Naive thymus-derived CD4-positive, alpha-beta T cell (primary cell): ENCODE results near the gene ICOS. TPM values are rescaled to one million over a fixed set of nuclear protein-coding genes. Genes with fewer than 3 reads are reported as not detected.

Experiments
- ATAC-seq: fragments of 150-1000 bp; cut with Tn5 transposase; 2 replicates; pipeline ENCODE4 v1.10.0; 2021; ENCODE audit warnings: mild to moderate bottlenecking, moderate library complexity
- CTCF ChIA-PET: fragments of 350-600 bp; sonication (Branson Sonifier 250); formaldehyde crosslinking; loops from one replicate; lab custom pipeline; 2021; ENCODE audit warnings: antibody characterized with exemption; lab: Charles Lee
- POLR2A ChIA-PET: fragments of 350-600 bp; sonication (Branson Sonifier 250); formaldehyde crosslinking; loops from one replicate; lab custom pipeline; 2021; ENCODE audit warnings: antibody characterized with exemption, inconsistent platforms; lab: Charles Lee
- DNase-seq, 9 donors: peaks; one replicate each; pipeline versions ENCODE4 v3.0.0 to v3.0.0-alpha.2; 2020 to 2022; ENCODE audit warnings: mixed read lengths in 1 of 9
- H3K27ac ChIP-seq: one replicate; pipeline ENCODE4 v1.7.0; 2013; ENCODE audit warnings: mild to moderate bottlenecking, low read depth, low read length, moderate library complexity
- H3K27me3 ChIP-seq, 2 donors: one replicate each; pipeline ENCODE4 v1.7.0; 2013; ENCODE audit warnings: low read length in 2 of 2, mild to moderate bottlenecking in 2 of 2, moderate library complexity in 2 of 2; ENCODE audit not compliant: control insufficient read depth in 2 of 2, insufficient read depth in 2 of 2
- H3K36me3 ChIP-seq, 3 experiments: 1 replicate in 2 of 3; 2 replicates in 1 of 3; pipeline ENCODE4 v1.7.0; 2013; ENCODE audit warnings: low read length in 3 of 3, mild to moderate bottlenecking in 3 of 3, moderate library complexity in 1 of 3; ENCODE audit not compliant: insufficient read depth in 3 of 3, control insufficient read depth in 2 of 3
- H3K4me1 ChIP-seq, 2 donors: one replicate each; pipeline ENCODE4 v1.7.0; 2013; ENCODE audit warnings: low read length in 2 of 2, mild to moderate bottlenecking in 2 of 2, moderate library complexity in 1 of 2; ENCODE audit not compliant: control insufficient read depth in 2 of 2, insufficient read depth in 2 of 2
- H3K4me3 ChIP-seq: 2 replicates; pipeline ENCODE4 v1.7.0; 2013; ENCODE audit warnings: mild to moderate bottlenecking, low read length
- H3K9me3 ChIP-seq, 3 experiments: 1 replicate in 2 of 3; 2 replicates in 1 of 3; pipeline ENCODE4 v1.7.0; 2013; ENCODE audit warnings: low read length in 3 of 3; ENCODE audit not compliant: control insufficient read depth in 2 of 3
- H3K27ac Mint-ChIP-seq, 9 donors: one replicate each; pipeline ENCODE4 v1.8.0; 2020 to 2022; ENCODE audit warnings: mixed read lengths in 9 of 9, mild to moderate bottlenecking in 8 of 9, moderate library complexity in 5 of 9, inconsistent platforms in 2 of 9
- H3K27me3 Mint-ChIP-seq, 5 donors: one replicate each; pipeline ENCODE4 v1.8.0; 2021 to 2022; ENCODE audit warnings: mixed read lengths in 5 of 5, mild to moderate bottlenecking in 1 of 5
- H3K36me3 Mint-ChIP-seq, 5 donors: one replicate each; pipeline ENCODE4 v1.8.0; 2020 to 2022; ENCODE audit warnings: mixed read lengths in 5 of 5, mild to moderate bottlenecking in 3 of 5, inconsistent platforms in 1 of 5
- H3K4me1 Mint-ChIP-seq, 7 donors: one replicate each; pipeline ENCODE4 v1.8.0; 2020 to 2022; ENCODE audit warnings: mixed read lengths in 7 of 7, mild to moderate bottlenecking in 3 of 7, inconsistent platforms in 1 of 7
- H3K4me3 Mint-ChIP-seq, 10 donors: one replicate each; pipeline ENCODE4 v1.8.0; 2020 to 2022; ENCODE audit warnings: mild to moderate bottlenecking in 10 of 10, mixed read lengths in 10 of 10, moderate library complexity in 6 of 10, inconsistent platforms in 2 of 10
- H3K9me3 Mint-ChIP-seq, 11 donors: one replicate each; pipeline ENCODE4 v1.8.0; 2020 to 2022; ENCODE audit warnings: mixed read lengths in 11 of 11, mild to moderate bottlenecking in 4 of 11, inconsistent platforms in 1 of 11, moderate library complexity in 1 of 11
- intact Hi-C, 2 donors: fragments of 100-400 bp; cut with micrococcal nuclease; formaldehyde crosslinking; loops; one replicate each; pipeline ENCODE4 v1.15.1; 2023
- polyA plus RNA-seq, 2 donors: library from polyadenylated mRNA; unstranded; fragments of 300-500 nt; fragmentation: Illumina TruSeq; gene quantifications; one replicate each; pipeline ENCODE4 v1.2.3, GENCODE V29; 2021
- total RNA-seq, 6 experiments: library from RNA in 5 of 6; stranded (reverse) in 5 of 6; gene quantifications; 1 replicate in 5 of 6; 2 replicates in 1 of 6; pipeline ENCODE4 v1.2.3 and lab custom pipeline; 2021 to 2026

The ICOS gene
- total and polyA plus RNA-seq, 7 experiments from 2014 or later = 22.4 to 54.9 (median 48.4) TPM

DNA sequence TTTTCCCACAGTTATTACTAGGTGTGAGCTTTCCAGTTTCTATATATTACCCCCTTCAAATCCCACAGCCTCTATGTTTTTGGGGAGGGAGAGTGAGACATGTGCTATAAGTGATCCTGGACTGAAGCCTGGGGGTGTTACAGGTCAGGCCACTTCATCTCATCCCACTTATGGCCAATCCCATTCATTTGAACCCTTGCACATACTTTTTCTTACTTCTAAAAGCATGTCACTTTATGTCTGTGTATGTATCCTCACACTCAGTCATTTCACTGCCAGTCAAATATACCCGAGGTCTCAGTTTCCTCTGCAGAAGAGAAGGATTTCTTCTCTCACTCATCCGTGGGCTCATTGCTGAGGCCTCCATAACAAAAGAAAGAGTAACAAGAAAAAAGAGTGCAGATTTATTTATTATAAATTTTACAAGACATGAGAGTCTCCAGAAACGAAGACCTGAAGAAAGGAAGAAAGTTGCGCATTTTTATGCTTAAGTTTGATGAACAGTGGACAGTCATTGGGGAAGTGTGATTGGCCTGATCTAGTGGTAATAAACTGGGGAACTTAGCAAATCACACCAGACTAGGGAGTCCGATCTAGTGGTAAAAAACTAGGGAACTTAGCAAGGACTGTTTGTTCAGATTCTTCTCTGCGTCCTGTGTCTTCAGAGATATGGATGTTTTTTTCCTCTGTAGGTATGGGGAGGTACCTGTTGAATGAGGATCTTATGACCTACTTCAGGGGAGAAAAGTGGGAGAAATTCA lies 52.1 kb downstream of the ICOS start:
- H3K4me1 ChIP-seq = peaks cover 5 to 7% of the 10 kb centered on the region in 2 donors
- H3K4me1 Mint-ChIP-seq = peaks cover 6 to 38% (median 26%) of the 10 kb centered on the region in 7 donors
- POLR2A ChIA-PET = interaction anchor here (0.9 to 1.0 kb wide), 2 partner anchors 11 to 40 kb away, joined by 3 read pairs; no protein-coding TSS in a partner anchor
- peaks cover 0 to 8% (median 0%) of the 10 kb centered on the region in 5 donors for H3K36me3 Mint-ChIP-seq
- no peaks in the 10 kb centered on the region for H3K27me3 ChIP-seq
- H3K27me3 Mint-ChIP-seq = no peaks in the 10 kb centered on the region
- no peak overlapping the region for H3K4me3 ChIP-seq
- H3K27ac Mint-ChIP-seq = peak overlapping the region in 2 of 9 donors; percentile 14 to 56
- peaks cover 0 to 2% (median 0%) of the 10 kb centered on the region in 11 donors for H3K9me3 Mint-ChIP-seq
- intact Hi-C loops = loop anchor here (1.0 to 2.0 kb wide), 2 partner anchors 10 to 18 kb away; no protein-coding TSS in a partner anchor
- no peaks in the 10 kb centered on the region for H3K36me3 ChIP-seq
- no peak for DNase-seq
- H3K27ac ChIP-seq = no peak overlapping the region
- peak; percentile 41 for ATAC-seq
- H3K4me3 Mint-ChIP-seq = peak overlapping the region in 2 of 10 donors; percentile 27 to 29
- CTCF ChIA-PET = no interaction called here
- no peaks in the 10 kb centered on the region for H3K9me3 ChIP-seq

DNA sequence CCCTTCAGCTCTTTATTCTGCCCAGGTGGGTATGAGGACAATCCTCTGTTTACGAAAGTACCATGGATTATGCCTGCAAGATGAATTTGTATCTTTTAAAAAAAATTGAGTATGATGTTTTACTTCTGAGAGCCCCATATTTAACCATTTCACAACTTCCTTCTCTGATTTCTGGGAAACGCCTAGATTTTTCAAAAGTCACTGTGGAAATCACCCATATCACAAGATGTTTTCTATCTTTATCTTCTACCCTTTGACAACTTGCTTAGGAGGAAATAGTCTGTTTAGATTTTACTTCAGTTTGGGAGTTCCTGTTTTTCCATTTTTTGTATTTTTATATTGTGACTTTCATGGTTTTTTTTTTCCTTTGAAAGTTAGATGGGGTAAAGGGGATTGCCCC lies 53.0 kb downstream of the ICOS start:
- Mint-ChIP-seq H3K27me3 (no peaks in the 10 kb centered on the region), H3K9me3 (peaks cover 0 to 2% (median 0%) of the 10 kb centered on the region in 11 donors), H3K27ac (peak overlapping the region in 6 of 9 donors; percentile 21 to 62 (median 40)), H3K36me3 (peaks cover 0 to 9% (median 0%) of the 10 kb centered on the region in 5 donors), H3K4me1 (peaks cover 0 to 33% (median 26%) of the 10 kb centered on the region in 7 donors), H3K4me3 (peak overlapping the region in 5 of 10 donors; percentile 2 to 36 (median 16))
- Histone ChIP-seq H3K4me1 (peaks cover 7 to 13% of the 10 kb centered on the region in 2 donors), H3K36me3 (no peaks in the 10 kb centered on the region), H3K27ac (no peak overlapping the region), H3K9me3 (no peaks in the 10 kb centered on the region), H3K27me3 (no peaks in the 10 kb centered on the region), H3K4me3 (no peak overlapping the region)
- intact Hi-C loops = loop anchor here (1.0 to 2.0 kb wide), 2 partner anchors 9 to 17 kb away; no protein-coding TSS in a partner anchor
- peak in 1 of 9 donors; percentile 8 for DNase-seq
- peak; percentile 5 for ATAC-seq
- POLR2A ChIA-PET = interaction anchor here (0.7 to 1.6 kb wide), 2 partner anchors 11 to 38 kb away, joined by 3 to 4 read pairs; no protein-coding TSS in a partner anchor
- CTCF ChIA-PET = no interaction called here

DNA sequence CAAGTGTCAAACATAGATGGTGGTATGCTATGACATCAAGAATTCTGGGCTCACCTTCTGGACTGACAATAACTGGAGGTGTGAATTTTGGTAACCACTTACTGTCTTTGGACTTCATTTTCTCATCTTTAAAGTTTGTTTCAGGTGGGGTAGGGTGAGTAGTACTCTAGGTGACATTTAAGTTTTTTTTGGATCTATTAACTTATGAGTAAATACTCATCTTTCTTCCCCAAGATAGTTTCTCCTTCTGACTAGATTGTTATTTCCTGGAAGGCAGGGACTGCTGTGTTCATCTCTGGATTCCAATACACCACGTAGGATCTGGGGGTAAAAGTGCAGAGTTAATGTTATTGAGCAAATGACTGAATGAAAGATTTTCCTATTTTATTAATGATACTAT lies 55.9 kb downstream of the ICOS start:
- no peak overlapping the region for H3K4me3 ChIP-seq
- CTCF ChIA-PET = no interaction called here
- intact Hi-C loops = loop anchor here in 1 of 2 donors (1.0 kb wide), 1 partner anchor 8 kb away; no protein-coding TSS in a partner anchor
- Mint-ChIP-seq H3K9me3 (peaks cover 0 to 3% (median 0%) of the 10 kb centered on the region in 11 donors), H3K27me3 (no peaks in the 10 kb centered on the region), H3K27ac (no peak overlapping the region), H3K36me3 (peaks cover 0 to 12% (median 0%) of the 10 kb centered on the region in 5 donors), H3K4me3 (no peak overlapping the region), H3K4me1 (peaks cover 2 to 34% (median 23%) of the 10 kb centered on the region in 7 donors)
- H3K27me3 ChIP-seq = no peaks in the 10 kb centered on the region
- no peak for DNase-seq
- peaks cover 7 to 21% of the 10 kb centered on the region in 2 donors for H3K4me1 ChIP-seq
- no peak overlapping the region for H3K27ac ChIP-seq
- no peaks in the 10 kb centered on the region for H3K9me3 ChIP-seq
- POLR2A ChIA-PET = no interaction called here
- no peaks in the 10 kb centered on the region for H3K36me3 ChIP-seq
- no peak for ATAC-seq

DNA sequence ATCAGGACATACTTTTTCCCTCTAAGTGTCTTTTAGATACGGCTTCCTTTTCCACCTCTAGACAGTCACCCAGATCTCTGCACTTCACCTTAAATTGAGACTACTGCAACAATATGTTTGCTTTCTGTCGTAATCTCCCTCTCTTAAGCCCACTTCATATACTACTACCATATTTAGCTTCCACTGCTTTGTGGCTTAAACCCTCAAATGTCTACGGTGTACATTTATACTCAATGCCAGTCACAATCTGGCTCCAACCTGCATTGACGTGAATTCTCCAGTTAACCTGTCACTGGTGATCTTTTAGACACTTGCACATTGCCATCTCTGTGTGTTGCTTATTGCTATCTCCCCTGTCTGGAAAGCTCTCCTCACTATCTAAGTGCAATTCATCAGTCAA lies 56.4 kb downstream of the ICOS start:
- H3K9me3 ChIP-seq = no peaks in the 10 kb centered on the region
- no peak overlapping the region for H3K27ac ChIP-seq
- no peaks in the 10 kb centered on the region for H3K36me3 ChIP-seq
- Mint-ChIP-seq H3K36me3 (peaks cover 0 to 12% (median 0%) of the 10 kb centered on the region in 5 donors), H3K4me1 (peaks cover 7 to 34% (median 23%) of the 10 kb centered on the region in 7 donors), H3K4me3 (no peak overlapping the region), H3K27me3 (no peaks in the 10 kb centered on the region), H3K27ac (no peak overlapping the region), H3K9me3 (peaks cover 0 to 3% (median 0%) of the 10 kb centered on the region in 11 donors)
- H3K27me3 ChIP-seq = no peaks in the 10 kb centered on the region
- peaks cover 8 to 23% of the 10 kb centered on the region in 2 donors for H3K4me1 ChIP-seq
- CTCF ChIA-PET = no interaction called here
- no peak for DNase-seq
- H3K4me3 ChIP-seq = no peak overlapping the region
- ATAC-seq = no peak
- POLR2A ChIA-PET = interaction anchor here (1.1 kb wide), 1 partner anchor 8 kb away, joined by 3 read pairs; no protein-coding TSS in a partner anchor
- intact Hi-C loops = no loop called here

DNA sequence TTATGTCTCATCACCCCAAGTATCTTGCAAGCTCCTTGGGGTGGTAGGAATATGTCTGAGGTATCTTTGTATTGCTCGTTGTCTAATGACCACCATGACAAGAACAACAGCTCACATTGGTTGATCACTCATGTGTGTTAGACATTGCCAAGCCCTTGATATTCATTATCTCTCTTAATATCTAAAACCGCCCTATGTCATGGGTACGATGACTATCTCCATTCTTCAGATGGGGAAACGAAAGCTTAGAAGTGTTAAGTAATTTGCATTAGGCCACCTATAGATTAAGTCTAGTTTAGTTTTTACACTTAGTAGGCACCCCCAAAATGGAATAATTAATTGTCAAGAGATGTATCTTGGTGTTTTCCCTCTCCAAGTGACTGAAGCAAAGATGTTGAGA lies 57.0 kb downstream of the ICOS start:
- ChIA-PET CTCF (no interaction called here), POLR2A (interaction anchor here (1.1 kb wide), 1 partner anchor 9 kb away, joined by 3 read pairs; no protein-coding TSS in a partner anchor)
- Mint-ChIP-seq H3K9me3 (peaks cover 0 to 3% (median 0%) of the 10 kb centered on the region in 11 donors), H3K27me3 (no peaks in the 10 kb centered on the region), H3K4me1 (peaks cover 11 to 36% (median 25%) of the 10 kb centered on the region in 7 donors), H3K4me3 (no peak overlapping the region), H3K36me3 (peaks cover 0 to 12% (median 0%) of the 10 kb centered on the region in 5 donors), H3K27ac (no peak overlapping the region)
- Histone ChIP-seq H3K4me1 (peaks cover 13 to 29% of the 10 kb centered on the region in 2 donors), H3K27ac (no peak overlapping the region), H3K27me3 (no peaks in the 10 kb centered on the region), H3K36me3 (no peaks in the 10 kb centered on the region), H3K4me3 (no peak overlapping the region), H3K9me3 (no peaks in the 10 kb centered on the region)
- DNase-seq = no peak
- ATAC-seq = peak; percentile 44
- intact Hi-C loops = no loop called here

DNA sequence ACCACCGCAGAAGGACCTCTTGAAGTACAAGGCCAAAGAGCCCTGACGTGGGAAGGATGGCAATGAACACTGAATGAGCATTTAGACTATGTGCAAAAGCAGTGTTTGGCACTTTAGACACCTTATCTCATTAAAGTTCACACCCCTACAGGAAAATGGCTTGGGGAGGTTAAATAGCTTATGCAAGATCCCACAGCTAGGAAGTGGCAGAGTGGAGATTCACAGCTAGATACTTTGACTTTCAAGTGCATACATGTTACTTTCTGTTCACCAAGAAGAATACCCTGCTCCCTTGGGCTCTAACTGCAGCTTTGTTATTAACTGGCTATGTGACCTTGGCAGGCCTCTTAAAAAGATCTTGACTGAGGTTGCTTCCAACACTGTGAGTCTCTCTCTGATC lies 58.2 kb downstream of the ICOS start:
- ChIA-PET POLR2A (no interaction called here), CTCF (no interaction called here)
- DNase-seq (no peak), ATAC-seq (peak; percentile 50)
- H3K27ac ChIP-seq = no peak overlapping the region
- H3K9me3 ChIP-seq = no peaks in the 10 kb centered on the region
- peaks cover 0 to 11% (median 0%) of the 10 kb centered on the region in 5 donors for H3K36me3 Mint-ChIP-seq
- no peaks in the 10 kb centered on the region for H3K27me3 ChIP-seq
- peaks cover 0 to 3% (median 0%) of the 10 kb centered on the region in 11 donors for H3K9me3 Mint-ChIP-seq
- intact Hi-C loops = no loop called here
- H3K27me3 Mint-ChIP-seq = no peaks in the 10 kb centered on the region
- no peaks in the 10 kb centered on the region for H3K36me3 ChIP-seq
- no peak overlapping the region for H3K4me3 ChIP-seq
- peaks cover 15 to 38% (median 26%) of the 10 kb centered on the region in 7 donors for H3K4me1 Mint-ChIP-seq
- H3K4me1 ChIP-seq = peaks cover 17 to 40% of the 10 kb centered on the region in 2 donors
- peak overlapping the region in 3 of 9 donors; percentile 3 to 59 (median 50) for H3K27ac Mint-ChIP-seq
- H3K4me3 Mint-ChIP-seq = peak overlapping the region in 1 of 10 donors; percentile 42
